ENCODE data around the gene TRPC4AP.
A peak's percentile ranks its signal among the peaks of the same experiment; 100 is the strongest.

TRPC4AP gene

GRCh38 chr20:34967421-34967820 is 125.2 kb downstream of the TRPC4AP start:
- DNase-seq, result no peak

DNA sequence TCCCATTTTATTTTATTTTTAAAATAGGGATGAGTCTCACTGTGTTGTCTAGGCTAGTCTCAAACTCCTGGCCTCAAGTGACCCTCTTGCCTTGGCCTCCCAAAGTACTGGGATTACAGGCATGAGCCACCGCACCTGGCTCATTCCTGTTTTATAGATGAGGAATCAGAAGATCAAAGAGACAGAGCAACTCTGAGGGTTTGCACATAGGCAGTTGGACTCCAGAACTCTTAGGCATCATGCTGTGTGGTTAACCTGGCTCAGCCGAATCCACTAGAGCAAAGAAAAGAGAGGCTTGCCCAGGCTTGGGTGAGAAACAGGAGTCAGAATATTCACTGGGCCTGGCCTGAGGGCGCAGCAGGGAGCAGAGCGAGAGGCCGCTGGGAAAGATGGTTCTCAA is 127.6 kb downstream of the TRPC4AP start:
- DNase-seq, result no peak

GRCh38 chr20:34964486-34964885 is 128.1 kb downstream of the TRPC4AP start:
- DNase-seq, result no peak

DNA sequence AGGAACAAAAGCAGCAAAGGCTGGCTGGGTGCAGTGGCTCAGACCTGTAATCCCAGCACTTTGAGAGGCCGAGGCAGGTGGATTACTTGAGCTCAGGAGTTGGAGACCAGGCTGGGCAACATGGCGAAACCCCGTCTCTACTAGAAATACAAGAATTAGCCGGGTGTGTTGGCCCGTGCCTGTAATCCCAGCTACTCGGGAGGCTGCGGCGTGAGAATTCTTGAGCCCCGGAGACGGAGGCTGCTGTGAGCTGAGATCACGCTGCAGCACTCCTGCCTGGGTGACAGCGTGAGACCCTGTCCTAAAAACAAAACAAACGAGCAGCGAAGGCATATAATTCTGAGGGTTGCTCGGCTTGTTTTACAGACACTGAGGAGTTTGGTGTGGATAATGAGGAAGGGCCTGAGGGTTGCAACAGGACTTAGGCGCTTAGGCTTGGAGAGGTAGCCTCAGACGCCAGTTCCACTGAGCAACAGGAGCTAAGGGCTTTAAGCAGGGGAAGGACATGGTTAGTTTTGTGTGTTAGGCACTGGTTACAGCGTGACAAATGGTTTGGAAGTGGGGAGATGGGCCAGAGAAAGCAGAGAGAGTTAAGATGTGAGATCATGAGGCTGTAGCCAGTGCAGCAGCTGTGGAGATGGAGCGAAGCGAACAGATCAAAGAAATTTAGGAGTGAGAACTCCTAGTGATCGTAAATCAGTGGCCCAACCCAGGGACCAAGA is 135.7 kb downstream of the TRPC4AP start:
- DNase-seq, result no peak

- DNase-seq, result no peak
Observed at GRCh38 chr20:34956041-34956458, 136.6 kb downstream of the TRPC4AP start.

- DNase-seq, result peak; percentile 97
Observed at GRCh38 chr20:34955231-34956040, 137.2 kb downstream of the TRPC4AP start, which contains the start of the genes GSS and MYH7B. TSS of gene GSS (minus strand) at chr20:34955806. CDS start at chr20:34951852, 3,954 bp downstream. TSS of gene MYH7B (plus strand) at chr20:34955868. CDS start at chr20:34978006, 22,138 bp downstream.

DNA sequence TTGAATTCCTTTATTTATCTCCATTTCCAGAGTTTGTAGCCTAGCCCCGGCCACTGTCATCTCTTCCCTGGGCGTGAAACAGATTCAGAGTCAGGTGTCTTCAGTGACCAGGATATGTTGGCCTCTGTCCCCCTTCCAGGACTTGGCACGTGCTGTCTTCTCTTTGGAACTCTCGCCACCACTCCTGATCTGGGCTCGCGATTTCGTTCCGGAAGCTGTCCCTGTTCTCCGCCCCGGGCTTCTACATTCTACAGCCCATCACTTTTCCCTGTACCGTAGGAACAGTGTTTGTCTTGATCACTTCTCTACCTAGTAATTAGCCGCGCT is 137.7 kb downstream of the TRPC4AP start:
- DNase-seq, result no peak

- DNase-seq, result no peak
Observed at GRCh38 chr20:34953960-34954359, 138.6 kb downstream of the TRPC4AP start.

- DNase-seq, result no peak
Observed at GRCh38 chr20:34952671-34953070, 139.9 kb downstream of the TRPC4AP start.

Data from CD4-positive, alpha-beta T cell treated with Interleukin-21 for 1 hour (primary cell).